ENCODE results near the gene NEK7. TPM values are rescaled to one million over a fixed set of nuclear protein-coding genes. Genes with fewer than 3 reads are reported as not detected.

NEK7 gene
- total RNA-seq, 2 experiments from 2014 or later: 14.9 to 25.6 TPM

DNA sequence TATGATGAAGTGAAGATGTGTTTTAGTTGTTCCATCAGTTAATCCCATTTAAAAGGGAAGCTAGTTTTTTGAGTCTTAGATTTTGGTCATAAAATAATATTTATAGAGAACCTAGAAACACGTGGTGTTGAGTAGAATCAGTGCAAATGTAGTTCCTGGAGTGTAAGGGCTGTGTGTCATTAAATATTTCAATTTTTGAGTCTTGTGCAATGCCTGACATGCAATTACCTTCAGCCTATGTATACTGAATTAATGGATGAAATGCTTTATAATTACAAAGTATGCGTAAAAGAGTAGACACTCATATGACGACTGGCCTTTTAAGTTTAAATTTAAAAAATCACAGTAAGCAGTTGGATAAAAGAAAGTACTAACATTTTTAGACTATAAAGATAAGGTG is 75.0 kb downstream of the NEK7 start:
- no peaks in the 10 kb centered on the region for H4K20me1 ChIP-seq (ENCODE audit: insufficient read depth, low read length)
- peaks cover 4% of the 10 kb centered on the region for H3K4me1 ChIP-seq (ENCODE audit: insufficient read depth, low read length, poor library complexity, severe bottlenecking)
- intact Hi-C loops (cut with micrococcal nuclease; ENCODE audit: unreplicated experiment): no loop called here
- H3K4me2 ChIP-seq (ENCODE audit: low read length): no peak overlapping the region
- H2AFZ ChIP-seq (ENCODE audit: low read length): no peak overlapping the region
- ChIA-PET CTCF (ENCODE audit: unreplicated experiment) (no interaction called here), POLR2A (interaction anchor here (0.7 kb wide), 1 partner anchor 463 kb away, joined by 5 read pairs; no protein-coding TSS in a partner anchor)
- no peaks in the 10 kb centered on the region for H3K79me2 ChIP-seq (ENCODE audit: insufficient read depth, low read depth, low read length)
- H3K4me3 ChIP-seq (ENCODE audit: low read depth, low read length, poor library complexity, severe bottlenecking): no peak overlapping the region
- no peaks in the 10 kb centered on the region; the same call in 1 of the 2 replicates for H3K36me3 ChIP-seq (ENCODE audit: insufficient read depth, low read length)
- H3K27ac ChIP-seq (ENCODE audit: low read depth, low read length, poor library complexity, severe bottlenecking): no peak overlapping the region
- BruUV-seq (replicated peaks): no TSS peak
- no peaks in the 10 kb centered on the region for H3K9me2 ChIP-seq (ENCODE audit: insufficient read depth, low read length)
- H3K9me3 ChIP-seq (ENCODE audit: low read length): no peaks in the 10 kb centered on the region
- TF ChIP-seq, protein P1, sequence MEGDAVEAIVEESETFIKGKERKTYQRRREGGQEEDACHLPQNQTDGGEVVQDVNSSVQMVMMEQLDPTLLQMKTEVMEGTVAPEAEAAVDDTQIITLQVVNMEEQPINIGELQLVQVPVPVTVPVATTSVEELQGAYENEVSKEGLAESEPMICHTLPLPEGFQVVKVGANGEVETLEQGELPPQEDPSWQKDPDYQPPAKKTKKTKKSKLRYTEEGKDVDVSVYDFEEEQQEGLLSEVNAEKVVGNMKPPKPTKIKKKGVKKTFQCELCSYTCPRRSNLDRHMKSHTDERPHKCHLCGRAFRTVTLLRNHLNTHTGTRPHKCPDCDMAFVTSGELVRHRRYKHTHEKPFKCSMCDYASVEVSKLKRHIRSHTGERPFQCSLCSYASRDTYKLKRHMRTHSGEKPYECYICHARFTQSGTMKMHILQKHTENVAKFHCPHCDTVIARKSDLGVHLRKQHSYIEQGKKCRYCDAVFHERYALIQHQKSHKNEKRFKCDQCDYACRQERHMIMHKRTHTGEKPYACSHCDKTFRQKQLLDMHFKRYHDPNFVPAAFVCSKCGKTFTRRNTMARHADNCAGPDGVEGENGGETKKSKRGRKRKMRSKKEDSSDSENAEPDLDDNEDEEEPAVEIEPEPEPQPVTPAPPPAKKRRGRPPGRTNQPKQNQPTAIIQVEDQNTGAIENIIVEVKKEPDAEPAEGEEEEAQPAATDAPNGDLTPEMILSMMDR (conservative IDR thresholded peaks at IDR 0.05; ENCODE audit: low read length): no peak
- no peak for TF ChIP-seq EZH2phosphoT487 (IDR thresholded peaks at IDR 0.05; ENCODE audit: borderline replicate concordance, low read depth, low read length)
- DNase-seq (ENCODE audit: low spot score): no peak

DNA sequence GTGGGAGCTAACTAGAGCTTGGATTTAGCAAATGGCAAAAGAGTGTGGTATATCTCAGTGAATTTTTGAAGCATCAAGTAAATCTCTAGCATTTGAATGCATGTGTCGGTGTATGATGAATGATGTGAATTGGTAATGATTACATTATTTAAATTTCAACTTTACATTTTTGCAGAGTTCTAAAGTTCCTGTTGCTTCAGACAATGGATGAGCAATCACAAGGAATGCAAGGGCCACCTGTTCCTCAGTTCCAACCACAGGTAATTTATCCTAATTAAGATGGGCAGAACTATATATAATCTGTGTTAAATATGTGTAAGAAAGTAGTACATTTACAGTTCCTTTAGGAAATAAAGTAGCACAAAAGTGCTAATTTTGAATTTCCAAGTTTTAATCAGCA is 75.6 kb downstream of the NEK7 start:
- Histone ChIP-seq H3K9me3 (ENCODE audit: low read length) (no peaks in the 10 kb centered on the region), H3K9me2 (ENCODE audit: insufficient read depth, low read length) (no peaks in the 10 kb centered on the region), H3K36me3 (ENCODE audit: insufficient read depth, low read length) (no peaks in the 10 kb centered on the region; the same call in 1 of the 2 replicates), H3K4me3 (ENCODE audit: low read depth, low read length, poor library complexity, severe bottlenecking) (no peak overlapping the region), H3K79me2 (ENCODE audit: insufficient read depth, low read depth, low read length) (no peaks in the 10 kb centered on the region), H4K20me1 (ENCODE audit: insufficient read depth, low read length) (no peaks in the 10 kb centered on the region), H3K27ac (ENCODE audit: low read depth, low read length, poor library complexity, severe bottlenecking) (no peak overlapping the region), H3K4me2 (ENCODE audit: low read length) (no peak overlapping the region), H2AFZ (ENCODE audit: low read length) (no peak overlapping the region), H3K4me1 (ENCODE audit: insufficient read depth, low read length, poor library complexity, severe bottlenecking) (peaks cover 4% of the 10 kb centered on the region)
- intact Hi-C loops (cut with micrococcal nuclease; ENCODE audit: unreplicated experiment): no loop called here
- ChIA-PET CTCF (ENCODE audit: unreplicated experiment) (no interaction called here), POLR2A (no interaction called here)
- BruUV-seq (replicated peaks): no TSS peak
- no peak for DNase-seq (ENCODE audit: low spot score)
- no peak for TF ChIP-seq EZH2phosphoT487 (IDR thresholded peaks at IDR 0.05; ENCODE audit: borderline replicate concordance, low read depth, low read length)
- TF ChIP-seq, protein P1 (conservative IDR thresholded peaks at IDR 0.05; ENCODE audit: low read length): no peak

DNA sequence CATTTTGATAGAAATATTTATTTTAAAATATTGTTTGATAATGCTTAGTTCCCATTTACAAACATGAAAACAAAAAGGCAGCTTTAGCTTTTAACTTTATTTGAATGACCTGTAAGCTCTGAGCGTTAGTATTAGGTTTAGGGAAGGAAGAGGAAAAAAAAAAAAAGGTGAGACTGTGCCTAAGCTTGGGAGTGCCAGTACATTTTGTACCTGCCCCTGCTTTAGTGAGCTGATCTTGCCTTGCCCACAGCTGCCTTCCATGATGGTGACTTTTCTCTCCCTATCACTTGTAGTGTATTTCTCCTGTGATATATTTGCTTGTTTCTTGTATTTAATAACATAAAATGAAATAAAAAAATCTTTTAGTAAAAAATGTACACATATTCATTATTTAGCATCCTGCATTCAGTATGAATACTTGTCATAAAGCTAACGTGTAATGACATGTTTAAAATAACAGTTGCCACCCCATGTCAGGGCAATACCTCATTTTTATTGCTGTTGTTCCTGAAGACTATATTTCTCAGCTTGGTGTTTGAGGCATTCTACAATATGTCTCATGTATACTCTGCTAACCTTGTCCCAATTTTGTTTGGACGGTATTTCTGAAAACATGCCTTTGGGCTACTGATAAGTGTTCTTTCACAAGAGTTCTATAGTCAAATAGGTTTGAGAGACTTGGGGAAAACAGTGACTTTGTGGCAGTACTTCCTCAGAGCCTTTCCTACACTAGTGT is 76.3 kb downstream of the NEK7 start:
- Histone ChIP-seq H4K20me1 (ENCODE audit: insufficient read depth, low read length) (no peaks in the 10 kb centered on the region), H3K4me2 (ENCODE audit: low read length) (no peak overlapping the region), H2AFZ (ENCODE audit: low read length) (no peak overlapping the region), H3K79me2 (ENCODE audit: insufficient read depth, low read depth, low read length) (no peaks in the 10 kb centered on the region), H3K4me3 (ENCODE audit: low read depth, low read length, poor library complexity, severe bottlenecking) (no peak overlapping the region), H3K9me2 (ENCODE audit: insufficient read depth, low read length) (no peaks in the 10 kb centered on the region), H3K4me1 (ENCODE audit: insufficient read depth, low read length, poor library complexity, severe bottlenecking) (peaks cover 4% of the 10 kb centered on the region), H3K36me3 (ENCODE audit: insufficient read depth, low read length) (no peaks in the 10 kb centered on the region; the same call in 1 of the 2 replicates), H3K9me3 (ENCODE audit: low read length) (no peaks in the 10 kb centered on the region), H3K27ac (ENCODE audit: low read depth, low read length, poor library complexity, severe bottlenecking) (no peak overlapping the region)
- POLR2A ChIA-PET: interaction anchor here (0.9 kb wide), 1 partner anchor 85 kb away, joined by 4 read pairs; no protein-coding TSS in a partner anchor
- TF ChIP-seq, protein P1 (conservative IDR thresholded peaks at IDR 0.05; ENCODE audit: low read length): no peak
- TF ChIP-seq EZH2phosphoT487 (IDR thresholded peaks at IDR 0.05; ENCODE audit: borderline replicate concordance, low read depth, low read length): no peak
- intact Hi-C loops (cut with micrococcal nuclease; ENCODE audit: unreplicated experiment): no loop called here
- CTCF ChIA-PET (ENCODE audit: unreplicated experiment): no interaction called here
- DNase-seq (ENCODE audit: low spot score): no peak
- BruUV-seq (replicated peaks): no TSS peak

Measured in OCI-LY7 (cell line).